Body of pancreas (tissue), 4 donors: ENCODE measurements around the gene MAN2A1.

Source experiments
- POLR2A ChIP-seq, 3 donors: fragments of 450-650 bp; IDR thresholded peaks; one replicate each; pipeline ENCODE4 v1.6.1; 2016; ENCODE audit warnings: antibody characterized with exemption in 3 of 3, mild to moderate bottlenecking in 2 of 3
- TF ChIP-seq, protein P1 (sequence below), 7 experiments: fragments of 450-650 bp in 4 of 7; fragments of 200-600 bp in 3 of 7; sonication (generic) in 3 of 7; IDR thresholded peaks; one replicate each; pipeline ENCODE4 v1.5.1; 2016 to 2019; ENCODE audit warnings: antibody characterized with exemption in 7 of 7

DNA sequence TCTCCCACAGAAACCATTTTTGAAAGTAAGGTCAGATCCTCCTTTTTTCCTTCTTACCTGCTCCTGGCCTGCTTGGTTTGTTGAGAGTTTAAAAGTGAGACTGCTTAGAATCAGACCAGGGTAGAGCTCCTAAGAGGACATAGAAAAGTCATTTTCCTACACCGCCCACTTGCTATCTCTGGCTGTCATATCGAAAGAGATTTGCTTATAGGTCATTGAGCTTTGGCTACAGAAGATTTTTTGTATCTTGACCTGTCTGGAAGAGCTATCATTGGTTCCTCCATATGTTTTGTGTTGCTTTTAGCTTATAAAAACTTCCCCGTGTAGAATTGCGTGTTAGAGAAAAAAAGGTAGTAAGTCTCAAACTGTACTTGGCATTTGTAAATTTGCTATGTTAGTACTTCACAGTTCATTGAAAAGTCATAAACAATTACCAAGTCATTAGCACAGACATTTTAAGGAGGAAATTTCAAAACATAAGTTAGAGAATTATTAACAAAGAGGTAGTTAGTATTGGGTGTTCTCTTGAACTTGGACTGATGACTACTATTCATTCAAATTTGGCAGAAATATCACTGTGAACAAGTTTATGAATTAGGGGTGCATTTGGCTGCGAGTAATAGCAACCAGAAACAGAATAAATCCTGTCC lies 96.6 kb downstream of the MAN2A1 start:
- TF ChIP-seq, protein P1, sequence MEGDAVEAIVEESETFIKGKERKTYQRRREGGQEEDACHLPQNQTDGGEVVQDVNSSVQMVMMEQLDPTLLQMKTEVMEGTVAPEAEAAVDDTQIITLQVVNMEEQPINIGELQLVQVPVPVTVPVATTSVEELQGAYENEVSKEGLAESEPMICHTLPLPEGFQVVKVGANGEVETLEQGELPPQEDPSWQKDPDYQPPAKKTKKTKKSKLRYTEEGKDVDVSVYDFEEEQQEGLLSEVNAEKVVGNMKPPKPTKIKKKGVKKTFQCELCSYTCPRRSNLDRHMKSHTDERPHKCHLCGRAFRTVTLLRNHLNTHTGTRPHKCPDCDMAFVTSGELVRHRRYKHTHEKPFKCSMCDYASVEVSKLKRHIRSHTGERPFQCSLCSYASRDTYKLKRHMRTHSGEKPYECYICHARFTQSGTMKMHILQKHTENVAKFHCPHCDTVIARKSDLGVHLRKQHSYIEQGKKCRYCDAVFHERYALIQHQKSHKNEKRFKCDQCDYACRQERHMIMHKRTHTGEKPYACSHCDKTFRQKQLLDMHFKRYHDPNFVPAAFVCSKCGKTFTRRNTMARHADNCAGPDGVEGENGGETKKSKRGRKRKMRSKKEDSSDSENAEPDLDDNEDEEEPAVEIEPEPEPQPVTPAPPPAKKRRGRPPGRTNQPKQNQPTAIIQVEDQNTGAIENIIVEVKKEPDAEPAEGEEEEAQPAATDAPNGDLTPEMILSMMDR (IDR thresholded peaks at IDR 0.05): no peak
- no peak for TF ChIP-seq POLR2A (IDR thresholded peaks at IDR 0.05)
